Osteoblast (primary cell): Measurements from ENCODE around the gene ZNF503. TPM values are rescaled to one million over a fixed set of nuclear protein-coding genes. Genes with fewer than 3 reads are reported as not detected.

Source experiments
- DNase-seq: peaks from one replicate; pipeline ENCODE4 v3.0.0; 2011; ENCODE audit warnings: low spot score, mixed read lengths; ENCODE audit not compliant: insufficient read length; ENCODE audit errors: missing footprints
- H2AFZ ChIP-seq: 2 replicates; pipeline ENCODE4 v1.6.0; 2011; ENCODE audit warnings: mild to moderate bottlenecking, low read length
- H3K27ac ChIP-seq: 2 replicates; pipeline ENCODE4 v1.5.1; 2011; ENCODE audit warnings: mild to moderate bottlenecking, low read depth, low read length, moderate library complexity
- H3K27me3 ChIP-seq: 2 replicates; pipeline ENCODE4 v1.6.0; 2012; ENCODE audit warnings: mild to moderate bottlenecking, control low read depth, inconsistent platforms, low read length, moderate library complexity; ENCODE audit not compliant: insufficient read depth
- H3K36me3 ChIP-seq: 2 replicates; pipeline ENCODE4 v1.5.1; 2011; ENCODE audit warnings: mild to moderate bottlenecking, low read length, control low read depth, moderate library complexity; ENCODE audit not compliant: insufficient read depth
- H3K4me1 ChIP-seq: 2 replicates; pipeline ENCODE4 v1.5.1; 2011; ENCODE audit warnings: mild to moderate bottlenecking, low read length, control low read depth, moderate library complexity; ENCODE audit not compliant: insufficient read depth
- H3K4me2 ChIP-seq: 2 replicates; pipeline ENCODE4 v1.6.0; 2011; ENCODE audit warnings: mild to moderate bottlenecking, low read length; ENCODE audit not compliant: insufficient read depth
- H3K4me3 ChIP-seq: fragments of 200-600 bp; sonication (generic); 3 replicates; pipeline ENCODE4 v1.5.1; 2012; ENCODE audit warnings: mild to moderate bottlenecking, low read length, inconsistent platforms; ENCODE audit not compliant: insufficient read depth
- H3K79me2 ChIP-seq: 2 replicates; pipeline ENCODE4 v1.6.0; 2012; ENCODE audit warnings: mild to moderate bottlenecking, low read length, control low read depth, inconsistent platforms; ENCODE audit not compliant: insufficient read depth
- H3K9me3 ChIP-seq: 2 replicates; pipeline ENCODE4 v1.5.1; 2011; ENCODE audit warnings: low read depth, low read length, control low read depth
- H4K20me1 ChIP-seq: 2 replicates; pipeline ENCODE4 v1.6.0; 2012; ENCODE audit warnings: mild to moderate bottlenecking, low read length, control low read depth; ENCODE audit not compliant: insufficient read depth
- CTCF ChIP-seq: IDR thresholded peaks from 2 replicates; pipeline ENCODE4 v1.5.1; 2011; ENCODE audit warnings: mild to moderate bottlenecking, low read depth, low read length, moderate library complexity; ENCODE audit errors: extremely low read depth
- total RNA-seq: library from RNA; depleted of rRNA; stranded (reverse); fragments of >200 nt; gene quantifications from 2 replicates; pipeline ENCODE4 v1.2.3, GENCODE V29; 2012

The ZNF503 gene
- total RNA-seq, 1 donor: 18.5 TPM

DNA sequence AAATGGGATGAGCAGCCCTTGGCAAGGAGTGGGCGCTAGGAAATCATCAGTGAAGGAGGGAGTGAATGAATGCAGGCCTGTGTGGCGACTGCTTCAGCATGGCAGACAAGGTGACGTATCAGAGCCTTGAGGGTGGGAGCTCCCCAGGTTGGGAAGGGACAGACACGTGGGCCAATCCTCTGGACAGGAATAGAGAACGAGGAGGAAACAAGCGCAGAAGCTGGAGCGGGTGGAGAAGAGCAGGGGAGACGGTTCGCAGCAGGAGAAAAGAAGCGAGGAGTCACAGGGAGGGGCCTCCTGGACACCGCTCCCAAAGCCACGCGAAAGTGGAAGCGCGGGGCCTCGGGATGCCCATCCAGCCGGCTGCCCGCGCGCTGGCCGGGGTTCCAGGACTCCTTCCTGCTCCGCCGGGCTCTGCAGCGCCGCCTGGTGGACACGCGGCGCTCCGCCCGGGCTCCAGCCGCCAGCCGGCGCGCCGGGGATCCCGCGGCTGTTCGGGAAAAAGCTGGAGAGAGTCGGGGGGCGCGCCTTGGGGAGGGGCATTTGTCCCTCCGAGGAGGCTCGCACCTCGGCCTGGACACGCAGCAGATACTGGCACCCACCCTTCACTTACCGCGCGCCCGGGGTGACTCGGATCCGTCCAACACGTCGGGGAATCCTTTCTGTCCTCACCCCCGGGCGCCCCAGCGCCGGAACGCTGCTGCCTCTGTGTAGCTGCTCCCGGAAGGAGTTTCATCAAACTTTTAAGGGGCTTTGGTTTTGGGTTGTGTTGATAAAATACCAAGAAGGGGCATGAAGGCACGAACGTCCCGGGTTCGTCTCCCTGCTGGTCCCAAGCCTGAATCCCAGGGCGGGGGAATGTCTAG is 6.3 kb downstream of the ZNF503 start:
- peak; percentile 53 for TF ChIP-seq CTCF
- DNase-seq: peak; percentile 97
- Histone ChIP-seq H3K4me2 (peak overlapping the region; percentile 45), H3K79me2 (peaks cover 33% of the 10 kb centered on the region), H3K27ac (no peak overlapping the region), H3K9me3 (no peaks in the 10 kb centered on the region), H3K27me3 (no peaks in the 10 kb centered on the region), H2AFZ (no peak overlapping the region), H3K36me3 (peaks cover 8% of the 10 kb centered on the region), H4K20me1 (peaks cover 22% of the 10 kb centered on the region), H3K4me1 (peaks cover 3% of the 10 kb centered on the region), H3K4me3 (peak overlapping the region; percentile 39)

DNA sequence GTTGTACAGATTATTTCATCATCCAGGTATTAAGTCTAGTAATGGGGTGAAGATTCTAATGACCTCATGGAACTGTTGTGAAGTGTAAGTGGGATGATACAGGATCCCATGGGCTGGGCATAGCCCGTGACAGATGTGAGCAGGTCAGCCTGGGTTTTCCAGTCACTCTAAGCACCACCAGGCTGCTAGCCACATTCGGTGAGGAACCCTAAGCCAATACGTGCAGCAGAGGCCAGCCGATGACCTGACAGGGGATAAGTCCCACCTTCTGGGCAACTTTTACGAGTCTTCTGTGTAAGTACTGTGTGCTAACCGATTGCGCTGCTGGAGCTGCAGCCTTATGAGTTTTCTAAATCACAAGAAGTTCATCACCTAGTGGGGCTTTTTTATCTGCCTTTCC is 7.3 kb downstream of the ZNF503 start:
- H3K27ac ChIP-seq: no peak overlapping the region
- DNase-seq: no peak
- no peak for TF ChIP-seq CTCF

GRCh38 chr10:75392744-75393143 is 8.8 kb downstream of the ZNF503 start:
- no peak overlapping the region for H3K4me3 ChIP-seq
- H3K4me2 ChIP-seq: no peak overlapping the region
- H3K79me2 ChIP-seq: peaks cover 11% of the 10 kb centered on the region
- TF ChIP-seq CTCF: no peak
- peaks cover 5% of the 10 kb centered on the region for H3K36me3 ChIP-seq
- no peak overlapping the region for H2AFZ ChIP-seq
- H3K4me1 ChIP-seq: no peaks in the 10 kb centered on the region
- no peaks in the 10 kb centered on the region for H3K9me3 ChIP-seq
- H3K27me3 ChIP-seq: no peaks in the 10 kb centered on the region
- no peak overlapping the region for H3K27ac ChIP-seq
- DNase-seq: no peak
- H4K20me1 ChIP-seq: peaks cover 9% of the 10 kb centered on the region

More for the DNA sequence above, 7.3 kb downstream of the ZNF503 start:
- H4K20me1 ChIP-seq: peaks cover 17% of the 10 kb centered on the region
- peaks cover 3% of the 10 kb centered on the region for H3K4me1 ChIP-seq
- no peaks in the 10 kb centered on the region for H3K27me3 ChIP-seq
- no peaks in the 10 kb centered on the region for H3K9me3 ChIP-seq
- H2AFZ ChIP-seq: no peak overlapping the region
- H3K4me2 ChIP-seq: no peak overlapping the region
- H3K4me3 ChIP-seq: no peak overlapping the region
- H3K36me3 ChIP-seq: peaks cover 8% of the 10 kb centered on the region
- peaks cover 24% of the 10 kb centered on the region for H3K79me2 ChIP-seq

GRCh38 chr10:75392271-75392670 is 9.3 kb downstream of the ZNF503 start:
- H4K20me1 ChIP-seq: peaks cover 6% of the 10 kb centered on the region
- H3K79me2 ChIP-seq: peaks cover 7% of the 10 kb centered on the region
- H3K9me3 ChIP-seq: no peaks in the 10 kb centered on the region
- no peak for TF ChIP-seq CTCF
- no peak for DNase-seq
- H3K27ac ChIP-seq: no peak overlapping the region
- H3K4me1 ChIP-seq: no peaks in the 10 kb centered on the region
- H3K4me3 ChIP-seq: no peak overlapping the region
- H3K4me2 ChIP-seq: no peak overlapping the region
- H3K27me3 ChIP-seq: no peaks in the 10 kb centered on the region
- H3K36me3 ChIP-seq: peaks cover 5% of the 10 kb centered on the region
- H2AFZ ChIP-seq: no peak overlapping the region
